Nephron (organoid): ENCODE data around the gene IRAK2.
A peak's percentile ranks its signal among the peaks of the same experiment; 100 is the strongest.

ENCODE experiments used
- H3K27ac Mint-ChIP-seq, 3 experiments: 2 replicates each; pipeline ENCODE4 v1.8.0; 2020; ENCODE audit warnings: mixed read lengths in 3 of 3, mild to moderate bottlenecking in 2 of 3, moderate library complexity in 1 of 3
- H3K27me3 Mint-ChIP-seq: 2 replicates; pipeline ENCODE4 v1.8.0; 2021; ENCODE audit warnings: low read depth, mild to moderate bottlenecking, moderate library complexity, mixed read lengths
- H3K36me3 Mint-ChIP-seq: 2 replicates; pipeline ENCODE4 v1.8.0; 2020; ENCODE audit warnings: low read depth, mixed read lengths
- H3K4me1 Mint-ChIP-seq: 2 replicates; pipeline ENCODE4 v1.8.0; 2020; ENCODE audit warnings: mixed read lengths
- H3K4me3 Mint-ChIP-seq, 3 experiments: 2 replicates each; pipeline ENCODE4 v1.8.0; 2020; ENCODE audit warnings: mild to moderate bottlenecking in 3 of 3, mixed read lengths in 3 of 3, moderate library complexity in 2 of 3
- H3K9me3 Mint-ChIP-seq: 2 replicates; pipeline ENCODE4 v1.8.0; 2020; ENCODE audit warnings: mixed read lengths
- TF ChIP-seq, protein P1 (sequence below), 3 experiments: fragments of 200-600 bp; sonication (generic); IDR thresholded peaks; one replicate each; pipeline ENCODE4 v1.5.0; 2021; ENCODE audit warnings: antibody characterized with exemption in 3 of 3; ENCODE audit not compliant: unreplicated experiment in 3 of 3

IRAK2 gene

DNA sequence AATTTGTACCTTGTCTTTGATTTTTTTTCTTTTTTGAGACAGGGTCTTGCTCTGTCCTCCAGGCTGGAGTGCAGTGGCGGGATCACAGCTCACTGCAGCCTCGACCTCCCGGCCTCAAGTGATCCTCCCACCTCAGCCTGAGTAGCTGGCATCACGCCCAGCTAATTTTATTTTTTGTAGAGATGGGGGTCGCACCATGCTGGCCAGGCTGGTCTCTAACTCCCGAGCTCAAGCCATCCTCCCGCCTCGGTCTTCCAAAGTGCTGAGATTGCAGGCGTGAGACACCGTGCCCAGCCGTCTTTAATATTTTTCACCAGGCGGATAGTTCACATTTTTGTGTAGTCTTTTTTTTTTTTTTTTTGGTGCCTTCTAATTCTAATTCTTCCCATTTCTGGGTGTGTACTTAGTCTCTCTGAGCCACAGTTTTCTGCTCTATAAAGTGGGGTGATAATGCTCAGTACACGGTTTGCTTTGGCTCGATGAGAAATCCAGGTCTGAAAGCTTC lies 83.0 kb downstream of the IRAK2 start:
- H3K36me3 Mint-ChIP-seq: peaks cover 16% of the 10 kb centered on the region
- peak overlapping the region; percentile 63 to 95 (median 89) for H3K27ac Mint-ChIP-seq
- peaks cover 3% of the 10 kb centered on the region for H3K27me3 Mint-ChIP-seq
- TF ChIP-seq, protein P1, sequence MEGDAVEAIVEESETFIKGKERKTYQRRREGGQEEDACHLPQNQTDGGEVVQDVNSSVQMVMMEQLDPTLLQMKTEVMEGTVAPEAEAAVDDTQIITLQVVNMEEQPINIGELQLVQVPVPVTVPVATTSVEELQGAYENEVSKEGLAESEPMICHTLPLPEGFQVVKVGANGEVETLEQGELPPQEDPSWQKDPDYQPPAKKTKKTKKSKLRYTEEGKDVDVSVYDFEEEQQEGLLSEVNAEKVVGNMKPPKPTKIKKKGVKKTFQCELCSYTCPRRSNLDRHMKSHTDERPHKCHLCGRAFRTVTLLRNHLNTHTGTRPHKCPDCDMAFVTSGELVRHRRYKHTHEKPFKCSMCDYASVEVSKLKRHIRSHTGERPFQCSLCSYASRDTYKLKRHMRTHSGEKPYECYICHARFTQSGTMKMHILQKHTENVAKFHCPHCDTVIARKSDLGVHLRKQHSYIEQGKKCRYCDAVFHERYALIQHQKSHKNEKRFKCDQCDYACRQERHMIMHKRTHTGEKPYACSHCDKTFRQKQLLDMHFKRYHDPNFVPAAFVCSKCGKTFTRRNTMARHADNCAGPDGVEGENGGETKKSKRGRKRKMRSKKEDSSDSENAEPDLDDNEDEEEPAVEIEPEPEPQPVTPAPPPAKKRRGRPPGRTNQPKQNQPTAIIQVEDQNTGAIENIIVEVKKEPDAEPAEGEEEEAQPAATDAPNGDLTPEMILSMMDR (IDR thresholded peaks at IDR 0.05; ENCODE audit: unreplicated experiment in 3 of 3): no peak
- H3K9me3 Mint-ChIP-seq: peaks cover 2% of the 10 kb centered on the region
- H3K4me3 Mint-ChIP-seq: peak overlapping the region; percentile 85 to 90 (median 89)
- H3K4me1 Mint-ChIP-seq: peaks cover 30% of the 10 kb centered on the region

DNA sequence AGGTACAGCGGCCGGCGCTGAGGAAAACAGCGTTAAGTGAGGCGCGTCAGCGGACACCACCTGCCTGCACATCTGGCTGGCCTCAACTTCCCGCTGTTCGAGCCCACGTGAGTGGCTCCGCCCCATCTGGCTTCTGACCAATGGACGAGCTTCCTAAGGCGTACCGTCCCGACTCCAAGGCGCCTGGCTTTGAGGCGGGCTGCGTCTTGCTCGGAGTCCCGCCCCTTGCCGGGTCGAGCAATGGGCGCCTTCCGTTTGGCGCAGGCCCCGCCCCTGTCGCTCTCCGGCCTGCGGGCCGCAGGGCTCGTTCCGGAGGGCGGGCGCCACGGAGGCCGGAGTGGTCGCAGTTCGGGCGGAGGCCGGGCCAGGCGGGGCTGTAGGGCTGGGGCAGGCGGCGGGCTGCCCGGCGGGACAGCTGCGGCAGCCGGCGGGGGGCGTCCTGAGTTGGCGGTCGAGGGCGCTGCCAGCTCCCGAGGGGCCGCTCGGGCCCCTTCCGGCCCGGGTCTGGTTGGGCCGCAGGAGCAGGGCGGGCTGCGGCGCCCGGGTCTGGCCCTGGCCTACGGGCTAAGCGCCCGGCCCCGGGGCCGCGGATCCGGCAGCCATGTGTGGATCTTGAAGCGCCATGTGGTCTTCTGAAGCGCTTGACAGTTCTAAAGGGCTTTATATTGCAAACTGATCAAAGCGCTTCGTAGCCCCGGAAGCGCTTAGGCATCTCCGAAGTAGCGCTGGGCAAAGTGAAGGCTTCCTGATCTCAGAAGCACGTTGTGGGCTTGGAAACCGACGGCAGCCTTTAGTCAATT lies 83.7 kb downstream of the IRAK2 start, which contains the start of gene TATDN2:
Gene TATDN2, plus strand, starts transcription at position 276 of the 800 bp plus-strand sequence. CDS start 742 bp downstream, outside the sequence.
- TF ChIP-seq, protein P1 (IDR thresholded peaks at IDR 0.05; ENCODE audit: unreplicated experiment in 3 of 3): no peak
- Mint-ChIP-seq H3K36me3 (peaks cover 22% of the 10 kb centered on the region), H3K4me1 (peaks cover 30% of the 10 kb centered on the region), H3K9me3 (peaks cover 2% of the 10 kb centered on the region), H3K27ac (peak within 1 kb of the TSS; percentile 63 to 95 (median 89)), H3K27me3 (peaks cover 3% of the 10 kb centered on the region), H3K4me3 (peak within 1 kb of the TSS; percentile 91 to 98 (median 97))

DNA sequence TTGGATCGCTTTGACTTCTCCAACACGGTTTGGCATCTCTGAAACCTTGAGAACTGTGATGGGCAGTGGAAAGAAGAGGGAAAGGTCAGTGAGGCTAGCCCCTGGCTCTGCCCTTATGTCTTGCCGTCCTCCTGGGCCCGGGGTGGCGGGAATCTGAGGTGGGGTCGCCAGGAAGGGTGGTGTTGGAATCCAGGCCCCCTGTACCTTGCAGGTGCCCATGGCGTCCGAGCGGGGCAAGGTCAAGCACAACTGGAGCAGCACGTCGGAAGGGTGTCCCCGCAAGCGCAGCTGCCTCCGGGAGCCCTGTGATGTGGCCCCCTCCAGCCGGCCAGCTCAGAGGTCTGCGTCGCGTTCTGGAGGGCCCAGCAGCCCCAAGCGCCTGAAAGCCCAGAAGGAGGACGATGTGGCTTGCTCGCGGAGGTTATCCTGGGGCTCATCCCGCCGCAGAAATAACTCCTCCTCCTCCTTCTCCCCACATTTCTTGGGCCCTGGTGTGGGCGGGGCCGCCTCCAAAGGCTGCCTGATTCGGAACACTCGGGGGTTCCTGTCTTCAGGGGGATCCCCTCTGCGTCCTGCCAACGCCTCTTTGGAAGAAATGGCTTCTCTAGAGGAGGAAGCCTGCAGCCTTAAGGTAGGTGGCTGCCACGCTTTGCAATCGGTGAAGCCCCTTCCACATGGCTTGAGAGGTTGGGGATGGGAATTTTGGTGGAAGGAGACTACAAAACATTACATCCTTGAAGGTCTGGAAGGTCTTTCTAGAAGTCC lies 84.4 kb downstream of the IRAK2 start:
- Mint-ChIP-seq H3K36me3 (peaks cover 29% of the 10 kb centered on the region), H3K27me3 (peaks cover 3% of the 10 kb centered on the region), H3K27ac (peak overlapping the region; percentile 37 to 88 (median 56)), H3K4me1 (peaks cover 30% of the 10 kb centered on the region), H3K4me3 (peak overlapping the region; percentile 91 to 98 (median 97)), H3K9me3 (peaks cover 2% of the 10 kb centered on the region)
- TF ChIP-seq, protein P1 (IDR thresholded peaks at IDR 0.05; ENCODE audit: unreplicated experiment in 3 of 3): no peak

DNA sequence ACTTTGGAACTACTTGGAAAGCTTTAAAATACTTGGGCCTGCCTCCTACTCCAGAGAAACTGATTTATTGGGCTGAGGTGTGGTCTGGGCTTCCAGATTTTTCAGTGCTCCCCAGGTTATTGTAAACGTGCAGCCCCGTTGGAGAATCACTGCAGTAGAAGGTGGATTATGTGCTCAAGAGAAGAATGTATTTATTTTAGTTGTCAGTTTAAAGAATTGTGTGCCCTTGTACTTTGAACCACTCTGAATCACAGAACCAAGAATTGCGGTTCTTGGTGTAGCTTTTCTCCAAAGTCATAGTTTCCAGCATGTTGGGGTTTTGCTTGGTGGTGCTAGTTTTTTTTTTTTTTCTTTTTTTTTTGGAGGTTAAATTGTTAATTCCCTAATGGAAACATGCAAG lies 85.1 kb downstream of the IRAK2 start:
- Mint-ChIP-seq H3K27me3 (peaks cover 3% of the 10 kb centered on the region), H3K36me3 (peaks cover 35% of the 10 kb centered on the region), H3K9me3 (peaks cover 2% of the 10 kb centered on the region), H3K4me3 (peak overlapping the region; percentile 91 to 98 (median 97)), H3K27ac (peak overlapping the region; percentile 37 to 66 (median 56)), H3K4me1 (peaks cover 30% of the 10 kb centered on the region)
- TF ChIP-seq, protein P1 (IDR thresholded peaks at IDR 0.05; ENCODE audit: unreplicated experiment in 3 of 3): no peak

DNA sequence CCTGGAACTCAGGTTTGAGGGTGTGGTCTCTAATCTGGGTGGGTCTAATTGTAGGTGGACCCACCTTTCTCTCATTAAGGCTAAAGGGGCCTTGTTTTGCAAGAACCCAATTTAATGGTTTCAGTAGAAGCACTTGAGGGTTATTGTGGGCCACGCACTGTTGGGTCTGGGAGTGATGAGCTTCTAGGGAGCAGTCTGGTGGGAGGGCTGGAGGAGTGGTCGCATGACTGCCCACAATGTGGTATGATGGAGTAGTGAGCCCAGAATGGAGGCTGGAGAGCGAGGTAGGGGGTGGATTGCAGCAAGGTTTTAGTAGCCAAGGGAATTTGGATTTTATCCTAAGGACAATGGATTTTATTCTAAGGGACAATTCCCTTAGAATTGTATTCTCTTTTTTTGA lies 86.3 kb downstream of the IRAK2 start:
- Mint-ChIP-seq H3K4me1 (peaks cover 30% of the 10 kb centered on the region), H3K36me3 (peaks cover 44% of the 10 kb centered on the region), H3K27me3 (peaks cover 3% of the 10 kb centered on the region), H3K9me3 (peaks cover 2% of the 10 kb centered on the region), H3K27ac (peak overlapping the region in 1 of 3 experiments; percentile 56), H3K4me3 (peak overlapping the region; percentile 91 to 98 (median 97))
- TF ChIP-seq, protein P1 (IDR thresholded peaks at IDR 0.05; ENCODE audit: unreplicated experiment in 3 of 3): no peak
